Astrocyte (in vitro differentiated cells and primary cell): ENCODE measurements around the gene HDAC1. TPM values are rescaled to one million over a fixed set of nuclear protein-coding genes. Genes with fewer than 3 reads are reported as not detected.

Source experiments
- DNase-seq: peaks from one replicate; pipeline ENCODE4 v3.0.0-alpha.2; 2010; ENCODE audit warnings: low read depth
- FAIRE-seq: peaks from 2 replicates; lab custom pipeline; 2011; peaks lifted over from hg19 to GRCh38; lab: Jason Lieb, UNC
- H2AFZ ChIP-seq: 2 replicates; pipeline ENCODE4 v1.6.0; 2012; ENCODE audit warnings: low read depth, low read length, inconsistent platforms
- H3K27ac ChIP-seq: 2 replicates; pipeline ENCODE4 v1.5.1; 2011; ENCODE audit warnings: low read depth, low read length, inconsistent platforms
- H3K27me3 ChIP-seq: 2 replicates; pipeline ENCODE4 v1.6.0; 2011; ENCODE audit warnings: low read length, inconsistent platforms; ENCODE audit not compliant: insufficient read depth
- H3K36me3 ChIP-seq: 2 replicates; pipeline ENCODE4 v1.5.1; 2011; ENCODE audit warnings: low read length, inconsistent platforms; ENCODE audit not compliant: insufficient read depth
- H3K4me1 ChIP-seq: 2 replicates; pipeline ENCODE4 v1.5.1; 2011; ENCODE audit warnings: low read length, inconsistent platforms; ENCODE audit not compliant: insufficient read depth
- H3K4me2 ChIP-seq: 2 replicates; pipeline ENCODE4 v1.6.0; 2012; ENCODE audit warnings: low read length, inconsistent platforms
- H3K4me3 ChIP-seq: 2 replicates; pipeline ENCODE4 v1.5.1; 2011; ENCODE audit warnings: low read depth, mild to moderate bottlenecking, low read length, inconsistent platforms; ENCODE audit not compliant: insufficient read depth
- H3K79me2 ChIP-seq: 2 replicates; pipeline ENCODE4 v1.6.0; 2012; ENCODE audit warnings: mild to moderate bottlenecking, low read length, inconsistent platforms; ENCODE audit not compliant: insufficient read depth
- H3K9ac ChIP-seq: 2 replicates; pipeline ENCODE4 v1.6.0; 2012; ENCODE audit warnings: mild to moderate bottlenecking, low read length, inconsistent platforms
- H3K9me3 ChIP-seq: 2 replicates; pipeline ENCODE4 v1.5.1; 2012; ENCODE audit warnings: low read depth, mild to moderate bottlenecking, low read length, inconsistent platforms; ENCODE audit not compliant: insufficient read depth
- H4K20me1 ChIP-seq: 2 replicates; pipeline ENCODE4 v1.6.0; 2012; ENCODE audit warnings: low read length, inconsistent platforms; ENCODE audit not compliant: insufficient read depth
- H3K27ac Mint-ChIP-seq: one replicate; pipeline ENCODE4 v1.8.0; 2021; ENCODE audit warnings: mild to moderate bottlenecking, mixed read lengths; ENCODE audit not compliant: unreplicated experiment
- H3K27me3 Mint-ChIP-seq: one replicate; pipeline ENCODE4 v1.8.0; 2021; ENCODE audit warnings: low read depth, mixed read lengths; ENCODE audit not compliant: unreplicated experiment
- H3K36me3 Mint-ChIP-seq: one replicate; pipeline ENCODE4 v1.8.0; 2021; ENCODE audit warnings: low read depth, mixed read lengths; ENCODE audit not compliant: unreplicated experiment
- H3K4me1 Mint-ChIP-seq: one replicate; pipeline ENCODE4 v1.8.0; 2021; ENCODE audit warnings: low read depth, mixed read lengths; ENCODE audit not compliant: unreplicated experiment
- H3K4me3 Mint-ChIP-seq: one replicate; pipeline ENCODE4 v1.8.0; 2021; ENCODE audit warnings: mild to moderate bottlenecking, moderate library complexity, mixed read lengths; ENCODE audit not compliant: unreplicated experiment
- H3K9me3 Mint-ChIP-seq: one replicate; pipeline ENCODE4 v1.8.0; 2021; ENCODE audit warnings: mild to moderate bottlenecking, mixed read lengths; ENCODE audit not compliant: unreplicated experiment
- EZH2 ChIP-seq: IDR thresholded peaks from 2 replicates; pipeline ENCODE4 v1.6.1; 2012; ENCODE audit warnings: mild to moderate bottlenecking, low read length, inconsistent platforms; ENCODE audit not compliant: insufficient read depth
- total RNA-seq: library from RNA; stranded (reverse); gene quantifications from 2 replicates; pipeline ENCODE4 v1.2.1, GENCODE V29; 2021
- TF ChIP-seq, protein P1 (sequence below): IDR thresholded peaks from 2 replicates; pipeline ENCODE4 v1.5.1; 2011; ENCODE audit warnings: low read depth, mild to moderate bottlenecking, inconsistent platforms, low read length, moderate library complexity; ENCODE audit not compliant: insufficient read depth

The HDAC1 gene
- total RNA-seq, 1 donor from 2014 or later = 99.6 TPM

DNA sequence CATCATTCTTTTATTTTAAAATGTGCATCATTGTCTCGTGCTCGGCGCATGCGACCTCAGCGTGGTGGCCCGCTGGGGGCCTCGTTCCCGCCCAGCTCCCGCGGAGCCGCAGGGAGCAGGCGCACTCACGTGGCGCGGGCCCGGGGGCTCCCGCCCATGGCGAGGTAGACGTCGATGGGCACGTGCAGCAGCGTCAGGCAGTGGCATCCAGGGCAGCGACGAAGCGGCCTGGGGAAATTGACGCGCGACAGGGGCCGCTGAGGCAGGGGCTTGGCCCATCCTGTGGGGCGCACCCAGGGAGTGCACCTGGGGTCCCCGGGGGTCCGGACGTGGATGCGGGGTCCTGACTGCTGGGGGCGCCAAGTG lies 69.4 kb downstream of the HDAC1 start:
- Mint-ChIP-seq H3K4me3 (no peak overlapping the region), H3K36me3 (peaks cover 18% of the 10 kb centered on the region), H3K9me3 (no peaks in the 10 kb centered on the region), H3K4me1 (peaks cover 4% of the 10 kb centered on the region), H3K27ac (no peak overlapping the region), H3K27me3 (no peaks in the 10 kb centered on the region)
- FAIRE-seq (no peak), DNase-seq (no peak)
- no peak overlapping the region for H3K9ac ChIP-seq
- TF ChIP-seq, protein P1, sequence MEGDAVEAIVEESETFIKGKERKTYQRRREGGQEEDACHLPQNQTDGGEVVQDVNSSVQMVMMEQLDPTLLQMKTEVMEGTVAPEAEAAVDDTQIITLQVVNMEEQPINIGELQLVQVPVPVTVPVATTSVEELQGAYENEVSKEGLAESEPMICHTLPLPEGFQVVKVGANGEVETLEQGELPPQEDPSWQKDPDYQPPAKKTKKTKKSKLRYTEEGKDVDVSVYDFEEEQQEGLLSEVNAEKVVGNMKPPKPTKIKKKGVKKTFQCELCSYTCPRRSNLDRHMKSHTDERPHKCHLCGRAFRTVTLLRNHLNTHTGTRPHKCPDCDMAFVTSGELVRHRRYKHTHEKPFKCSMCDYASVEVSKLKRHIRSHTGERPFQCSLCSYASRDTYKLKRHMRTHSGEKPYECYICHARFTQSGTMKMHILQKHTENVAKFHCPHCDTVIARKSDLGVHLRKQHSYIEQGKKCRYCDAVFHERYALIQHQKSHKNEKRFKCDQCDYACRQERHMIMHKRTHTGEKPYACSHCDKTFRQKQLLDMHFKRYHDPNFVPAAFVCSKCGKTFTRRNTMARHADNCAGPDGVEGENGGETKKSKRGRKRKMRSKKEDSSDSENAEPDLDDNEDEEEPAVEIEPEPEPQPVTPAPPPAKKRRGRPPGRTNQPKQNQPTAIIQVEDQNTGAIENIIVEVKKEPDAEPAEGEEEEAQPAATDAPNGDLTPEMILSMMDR = no peak
- TF ChIP-seq EZH2 = no peak
- H3K27me3 ChIP-seq = no peaks in the 10 kb centered on the region
- H3K79me2 ChIP-seq = no peaks in the 10 kb centered on the region
- H3K4me2 ChIP-seq = peak overlapping the region; percentile 89
- H3K9me3 ChIP-seq = no peaks in the 10 kb centered on the region
- H3K4me1 ChIP-seq = peaks cover 11% of the 10 kb centered on the region
- no peak overlapping the region for H2AFZ ChIP-seq
- no peak overlapping the region for H3K4me3 ChIP-seq
- H4K20me1 ChIP-seq = peaks cover 9% of the 10 kb centered on the region
- H3K27ac ChIP-seq = no peak overlapping the region
- peaks cover 10% of the 10 kb centered on the region for H3K36me3 ChIP-seq

DNA sequence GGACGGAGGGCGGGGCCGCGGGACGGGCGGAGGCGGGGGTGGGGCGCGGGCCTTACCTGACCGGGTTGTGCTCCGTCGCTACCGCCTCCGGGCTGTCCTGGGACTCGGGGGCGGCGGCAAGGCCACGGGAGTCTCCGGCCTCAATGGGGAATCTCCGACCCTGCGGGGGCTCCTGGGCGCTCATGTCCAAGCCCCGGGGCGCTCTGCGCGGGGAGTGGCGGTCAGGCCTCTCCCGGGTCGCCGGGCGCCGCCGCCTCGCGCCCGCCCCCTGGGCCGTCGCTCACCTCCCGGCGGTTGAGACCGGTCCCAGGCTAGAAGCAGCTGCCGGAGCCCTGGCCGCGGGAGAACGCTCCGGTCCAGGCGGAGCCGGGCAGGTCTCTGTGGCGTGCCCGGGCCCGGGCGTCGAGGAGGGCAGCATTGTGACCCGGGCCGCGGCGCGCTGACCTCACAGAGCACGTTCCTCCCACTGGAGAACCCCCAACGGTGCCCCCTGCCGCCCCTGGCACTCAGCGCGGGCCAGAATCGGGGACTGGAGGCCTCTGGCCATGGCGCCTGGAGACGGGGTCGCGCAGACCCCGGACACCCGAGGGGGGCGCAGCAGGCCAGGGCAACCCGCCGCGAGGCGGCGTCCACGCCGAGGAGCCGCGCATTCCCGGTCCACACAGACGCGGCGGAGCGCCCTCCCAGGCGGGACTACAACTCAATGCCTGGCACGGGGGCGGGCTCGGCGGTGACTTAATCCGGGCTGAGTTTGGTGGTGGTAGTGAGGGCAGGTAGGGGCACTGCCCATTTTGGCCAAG lies 70.0 kb downstream of the HDAC1 start:
- H3K9me3 ChIP-seq = no peaks in the 10 kb centered on the region
- peaks cover 11% of the 10 kb centered on the region for H3K4me1 ChIP-seq
- H3K9ac ChIP-seq = peak overlapping the region; percentile 65
- no peaks in the 10 kb centered on the region for H3K27me3 ChIP-seq
- H4K20me1 ChIP-seq = peaks cover 9% of the 10 kb centered on the region
- H2AFZ ChIP-seq = no peak overlapping the region
- H3K27ac ChIP-seq = no peak overlapping the region
- Mint-ChIP-seq H3K4me3 (no peak overlapping the region), H3K9me3 (no peaks in the 10 kb centered on the region), H3K4me1 (peaks cover 4% of the 10 kb centered on the region), H3K27ac (peak overlapping the region; percentile 12), H3K27me3 (no peaks in the 10 kb centered on the region), H3K36me3 (peaks cover 18% of the 10 kb centered on the region)
- FAIRE-seq = no peak
- H3K4me3 ChIP-seq = peak overlapping the region; percentile 51
- no peak for TF ChIP-seq EZH2
- TF ChIP-seq, protein P1 = peak; percentile 11
- no peaks in the 10 kb centered on the region for H3K79me2 ChIP-seq
- peaks cover 10% of the 10 kb centered on the region for H3K36me3 ChIP-seq
- peak; percentile 16 for DNase-seq
- H3K4me2 ChIP-seq = peak overlapping the region; percentile 89
